ENCODE data around the gene PSMD1.

The PSMD1 gene

DNA sequence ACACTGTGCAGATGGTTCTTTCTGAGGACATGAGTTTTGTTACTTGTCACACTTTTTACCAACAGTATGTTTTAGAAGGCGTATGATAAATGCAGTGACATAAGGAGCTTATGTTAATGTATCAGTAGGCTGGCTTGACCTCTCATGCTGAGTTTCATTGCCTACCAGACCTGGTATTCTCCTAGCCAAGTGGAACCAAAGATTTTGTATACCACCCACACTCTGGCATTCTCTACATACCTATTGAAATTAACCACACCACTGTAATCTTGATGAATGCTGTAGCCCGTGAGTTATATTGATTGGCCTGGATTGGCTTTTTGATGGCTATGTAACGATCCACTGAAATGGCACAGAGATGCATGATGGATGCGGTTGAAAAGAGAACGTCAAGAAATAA, 56.8 kb downstream of the PSMD1 start:
- Histone ChIP-seq H3K9me3 (ENCODE audit: control insufficient read depth, low read length) (no peaks in the 10 kb centered on the region), H3K4me1 (ENCODE audit: control insufficient read depth, insufficient read depth, low read length) (no peaks in the 10 kb centered on the region), H3K27me3 (ENCODE audit: control insufficient read depth, insufficient read depth, low read length, poor library complexity, severe bottlenecking) (no peaks in the 10 kb centered on the region), H3K27ac (ENCODE audit: insufficient read depth, low read depth, low read length, poor library complexity, severe bottlenecking) (no peak overlapping the region), H3K36me3 (ENCODE audit: control insufficient read depth, insufficient read depth, low read length) (peaks cover 3% of the 10 kb centered on the region), H3K4me3 (ENCODE audit: insufficient read depth, low read depth, low read length) (no peak overlapping the region)
- WGBS, 2 experiments = 85 to 89% methylated on average over 5 of the region's 5 CpGs

DNA sequence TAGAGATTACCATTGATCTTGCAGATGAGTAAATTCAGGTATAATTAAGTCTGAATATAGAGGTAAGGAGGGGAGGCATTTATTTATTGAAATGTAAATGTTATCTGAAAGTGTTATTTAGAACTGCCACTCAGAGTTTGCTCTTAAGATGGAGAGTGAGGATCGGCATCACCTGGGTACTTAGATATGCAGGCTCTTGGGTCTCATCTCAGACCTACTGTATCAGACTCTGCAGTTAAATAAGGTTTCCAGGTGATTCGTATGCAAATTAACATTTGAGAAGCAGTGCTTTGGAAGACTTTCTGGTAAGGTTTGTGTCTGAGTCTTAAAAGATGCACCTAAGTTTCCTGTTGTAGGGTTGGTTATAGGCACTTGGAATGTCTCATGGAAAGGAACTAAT, 59.0 kb downstream of the PSMD1 start:
- no peak overlapping the region for H3K27ac ChIP-seq (ENCODE audit: insufficient read depth, low read depth, low read length, poor library complexity, severe bottlenecking)
- no peaks in the 10 kb centered on the region for H3K4me1 ChIP-seq (ENCODE audit: control insufficient read depth, insufficient read depth, low read length)
- no peaks in the 10 kb centered on the region for H3K9me3 ChIP-seq (ENCODE audit: control insufficient read depth, low read length)
- no peaks in the 10 kb centered on the region for H3K36me3 ChIP-seq (ENCODE audit: control insufficient read depth, insufficient read depth, low read length)
- H3K27me3 ChIP-seq (ENCODE audit: control insufficient read depth, insufficient read depth, low read length, poor library complexity, severe bottlenecking) = no peaks in the 10 kb centered on the region
- 83 to 85% methylated on average over 2 of the region's 2 CpGs for WGBS, 2 experiments
- no peak overlapping the region for H3K4me3 ChIP-seq (ENCODE audit: insufficient read depth, low read depth, low read length)

DNA sequence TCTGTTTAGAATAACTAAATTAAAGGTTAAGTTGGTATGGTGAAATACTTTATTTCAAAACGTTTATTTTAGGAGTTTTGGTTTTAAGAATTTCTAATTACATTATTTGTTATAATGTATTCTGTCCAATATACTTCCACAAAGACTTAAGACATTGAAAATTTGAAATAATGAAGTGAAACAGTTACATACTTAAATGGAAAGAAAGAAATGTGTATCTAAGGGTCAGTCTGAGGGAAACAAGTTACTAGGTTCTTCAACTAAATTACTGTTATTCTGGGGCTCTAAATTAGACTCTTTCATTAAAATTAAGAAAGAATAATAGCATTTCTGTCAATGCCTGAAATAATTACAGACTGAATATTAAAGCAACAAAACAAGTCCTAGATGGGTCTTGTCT, 60.5 kb downstream of the PSMD1 start:
- Histone ChIP-seq H3K36me3 (ENCODE audit: control insufficient read depth, insufficient read depth, low read length) (no peaks in the 10 kb centered on the region), H3K9me3 (ENCODE audit: control insufficient read depth, low read length) (no peaks in the 10 kb centered on the region), H3K4me1 (ENCODE audit: control insufficient read depth, insufficient read depth, low read length) (no peaks in the 10 kb centered on the region), H3K27me3 (ENCODE audit: control insufficient read depth, insufficient read depth, low read length, poor library complexity, severe bottlenecking) (no peaks in the 10 kb centered on the region), H3K27ac (ENCODE audit: insufficient read depth, low read depth, low read length, poor library complexity, severe bottlenecking) (no peak overlapping the region), H3K4me3 (ENCODE audit: insufficient read depth, low read depth, low read length) (no peak overlapping the region)
- WGBS, 2 experiments = no CpG with 5 or more reads among the region's 1 CpG

- H3K4me3 ChIP-seq (ENCODE audit: insufficient read depth, low read depth, low read length) = no peak overlapping the region
Observed at GRCh38 chr2:231117922-231118613, 61.4 kb downstream of the PSMD1 start.

GRCh38 chr2:231118614-231118942, 61.9 kb downstream of the PSMD1 start:
- H3K36me3 ChIP-seq (ENCODE audit: control insufficient read depth, insufficient read depth, low read length) = no peaks in the 10 kb centered on the region
- WGBS, 2 experiments = 96 to 97% methylated on average over 2 of the region's 2 CpGs

More at GRCh38 chr2:231117922-231118613, 61.4 kb downstream of the PSMD1 start:
- 87 to 94% methylated on average over 4 of the region's 4 CpGs for WGBS, 2 experiments
- no peaks in the 10 kb centered on the region for H3K9me3 ChIP-seq (ENCODE audit: control insufficient read depth, low read length)
- no peak overlapping the region for H3K27ac ChIP-seq (ENCODE audit: insufficient read depth, low read depth, low read length, poor library complexity, severe bottlenecking)
- H3K36me3 ChIP-seq (ENCODE audit: control insufficient read depth, insufficient read depth, low read length) = no peaks in the 10 kb centered on the region
- no peaks in the 10 kb centered on the region for H3K4me1 ChIP-seq (ENCODE audit: control insufficient read depth, insufficient read depth, low read length)
- no peaks in the 10 kb centered on the region for H3K27me3 ChIP-seq (ENCODE audit: control insufficient read depth, insufficient read depth, low read length, poor library complexity, severe bottlenecking)

GRCh38 chr2:231123362-231123898, 66.8 kb downstream of the PSMD1 start:
- peak overlapping the region; percentile 38 for H3K27ac ChIP-seq (ENCODE audit: insufficient read depth, low read depth, low read length, poor library complexity, severe bottlenecking)
- no peaks in the 10 kb centered on the region for H3K9me3 ChIP-seq (ENCODE audit: control insufficient read depth, low read length)
- peaks cover 5% of the 10 kb centered on the region for H3K4me1 ChIP-seq (ENCODE audit: control insufficient read depth, insufficient read depth, low read length)
- no peaks in the 10 kb centered on the region for H3K27me3 ChIP-seq (ENCODE audit: control insufficient read depth, insufficient read depth, low read length, poor library complexity, severe bottlenecking)
- WGBS, 2 experiments = 67 to 71% methylated on average over 4 of the region's 4 CpGs
- H3K36me3 ChIP-seq (ENCODE audit: control insufficient read depth, insufficient read depth, low read length) = no peaks in the 10 kb centered on the region
- no peak overlapping the region for H3K4me3 ChIP-seq (ENCODE audit: insufficient read depth, low read depth, low read length)

More at GRCh38 chr2:231118614-231118942, 61.9 kb downstream of the PSMD1 start:
- Histone ChIP-seq H3K27me3 (ENCODE audit: control insufficient read depth, insufficient read depth, low read length, poor library complexity, severe bottlenecking) (no peaks in the 10 kb centered on the region), H3K27ac (ENCODE audit: insufficient read depth, low read depth, low read length, poor library complexity, severe bottlenecking) (no peak overlapping the region), H3K4me3 (ENCODE audit: insufficient read depth, low read depth, low read length) (no peak overlapping the region), H3K9me3 (ENCODE audit: control insufficient read depth, low read length) (no peaks in the 10 kb centered on the region), H3K4me1 (ENCODE audit: control insufficient read depth, insufficient read depth, low read length) (no peaks in the 10 kb centered on the region)

- Histone ChIP-seq H3K27me3 (ENCODE audit: control insufficient read depth, insufficient read depth, low read length, poor library complexity, severe bottlenecking) (no peaks in the 10 kb centered on the region), H3K36me3 (ENCODE audit: control insufficient read depth, insufficient read depth, low read length) (no peaks in the 10 kb centered on the region), H3K4me1 (ENCODE audit: control insufficient read depth, insufficient read depth, low read length) (peaks cover 5% of the 10 kb centered on the region), H3K4me3 (ENCODE audit: insufficient read depth, low read depth, low read length) (no peak within 1 kb of the TSS), H3K9me3 (ENCODE audit: control insufficient read depth, low read length) (no peaks in the 10 kb centered on the region), H3K27ac (ENCODE audit: insufficient read depth, low read depth, low read length, poor library complexity, severe bottlenecking) (peak within 1 kb of the TSS; percentile 12)
- WGBS, 2 experiments = 51 to 81% methylated on average over 4 to 5 of the region's 5 CpGs
Observed at GRCh38 chr2:231124838-231125568, 68.3 kb downstream of the PSMD1 start, which contains the start of gene HTR2B. Gene HTR2B (minus strand): TSS chr2:231125042. CDS start chr2:231123764, 1,278 bp downstream.

DNA sequence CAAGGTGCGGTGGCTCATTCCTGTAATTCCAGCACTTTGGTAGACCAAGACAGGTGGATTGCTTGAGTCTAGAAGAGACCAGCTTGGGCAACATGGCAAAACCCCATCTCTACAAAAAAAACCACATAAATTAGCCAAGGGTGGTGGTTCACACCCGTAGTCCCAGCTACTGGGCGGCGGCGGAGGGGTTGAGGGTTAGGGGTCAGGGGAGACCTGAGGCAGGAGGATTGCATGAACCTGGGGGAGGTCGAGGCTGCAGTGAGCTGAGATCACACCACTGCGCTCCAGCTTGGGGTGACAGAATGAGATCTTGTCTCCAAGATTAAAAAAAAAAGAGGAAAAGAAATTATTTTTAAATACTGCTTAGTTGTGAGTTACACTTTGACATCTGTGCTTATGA, 69.5 kb downstream of the PSMD1 start:
- Histone ChIP-seq H3K27me3 (ENCODE audit: control insufficient read depth, insufficient read depth, low read length, poor library complexity, severe bottlenecking) (no peaks in the 10 kb centered on the region), H3K9me3 (ENCODE audit: control insufficient read depth, low read length) (no peaks in the 10 kb centered on the region), H3K36me3 (ENCODE audit: control insufficient read depth, insufficient read depth, low read length) (no peaks in the 10 kb centered on the region), H3K27ac (ENCODE audit: insufficient read depth, low read depth, low read length, poor library complexity, severe bottlenecking) (no peak overlapping the region), H3K4me1 (ENCODE audit: control insufficient read depth, insufficient read depth, low read length) (peaks cover 5% of the 10 kb centered on the region), H3K4me3 (ENCODE audit: insufficient read depth, low read depth, low read length) (no peak overlapping the region)
- 95% methylated on average over 7 of the region's 7 CpGs for WGBS, 2 experiments

GRCh38 chr2:231127480-231127879, 70.8 kb downstream of the PSMD1 start:
- whole genome bisulfite sequencing, 2 experiments = 93 to 94% methylated on average over 9 of the region's 9 CpGs
- no peaks in the 10 kb centered on the region for H3K36me3 ChIP-seq (ENCODE audit: control insufficient read depth, insufficient read depth, low read length)

DNA sequence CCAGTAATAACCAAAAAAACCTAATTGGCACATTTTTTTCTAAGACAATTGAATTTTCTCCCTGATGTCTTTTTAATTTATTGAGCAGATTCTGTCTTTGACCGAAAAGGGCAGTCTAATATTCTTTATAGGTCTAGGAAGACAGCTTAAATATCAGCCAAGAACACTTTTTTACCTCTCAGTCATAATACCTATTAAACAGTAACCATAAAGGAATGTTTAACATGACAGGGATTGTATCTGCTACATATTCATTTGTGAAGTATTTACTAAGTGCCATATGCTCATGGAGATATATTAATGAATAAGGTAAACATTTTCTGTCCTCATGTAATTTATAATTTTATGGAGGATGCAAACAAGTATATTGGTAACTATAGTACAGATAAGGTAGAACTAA, 71.3 kb downstream of the PSMD1 start:
- 100% methylated on average over 1 of the region's 1 CpG for WGBS, 2 experiments
- H3K36me3 ChIP-seq (ENCODE audit: control insufficient read depth, insufficient read depth, low read length) = no peaks in the 10 kb centered on the region
- peaks cover 5% of the 10 kb centered on the region for H3K4me1 ChIP-seq (ENCODE audit: control insufficient read depth, insufficient read depth, low read length)
- no peaks in the 10 kb centered on the region for H3K27me3 ChIP-seq (ENCODE audit: control insufficient read depth, insufficient read depth, low read length, poor library complexity, severe bottlenecking)
- H3K9me3 ChIP-seq (ENCODE audit: control insufficient read depth, low read length) = no peaks in the 10 kb centered on the region
- no peak overlapping the region for H3K27ac ChIP-seq (ENCODE audit: insufficient read depth, low read depth, low read length, poor library complexity, severe bottlenecking)
- H3K4me3 ChIP-seq (ENCODE audit: insufficient read depth, low read depth, low read length) = no peak overlapping the region

More at GRCh38 chr2:231127480-231127879, 70.8 kb downstream of the PSMD1 start:
- Histone ChIP-seq H3K9me3 (ENCODE audit: control insufficient read depth, low read length) (no peaks in the 10 kb centered on the region), H3K4me3 (ENCODE audit: insufficient read depth, low read depth, low read length) (no peak overlapping the region), H3K27me3 (ENCODE audit: control insufficient read depth, insufficient read depth, low read length, poor library complexity, severe bottlenecking) (no peaks in the 10 kb centered on the region), H3K4me1 (ENCODE audit: control insufficient read depth, insufficient read depth, low read length) (peaks cover 5% of the 10 kb centered on the region), H3K27ac (ENCODE audit: insufficient read depth, low read depth, low read length, poor library complexity, severe bottlenecking) (no peak overlapping the region)
